Activated CD8-positive, alpha-beta T cell treated with anti-CD3 and anti-CD28 coated beads, Interleukin-2, amount 10 ng/mL, durations not matched to agents 7 days and 5 days (primary cell): Measurements from ENCODE around the gene FAM135A. TPM values are rescaled to one million over a fixed set of nuclear protein-coding genes. Genes with fewer than 3 reads are reported as not detected.
A peak's percentile ranks its signal among the peaks of the same experiment; 100 is the strongest.

Experiments used
- ATAC-seq: fragments of 150-1000 bp; cut with Tn5 transposase; one replicate; pipeline ENCODE4 v1.10.0; 2021; ENCODE audit warnings: moderate library complexity
- CTCF ChIA-PET: fragments of 350-600 bp; sonication (Branson Sonifier 250); formaldehyde crosslinking; loops from one replicate; lab custom pipeline; 2021; ENCODE audit warnings: antibody characterized with exemption; lab: Charles Lee
- POLR2A ChIA-PET: fragments of 350-600 bp; sonication (Branson Sonifier 250); formaldehyde crosslinking; loops from one replicate; lab custom pipeline; 2021; ENCODE audit warnings: antibody characterized with exemption; lab: Charles Lee
- DNase-seq: peaks from one replicate; pipeline ENCODE4 v3.0.0-alpha.2; 2020
- H3K27ac Mint-ChIP-seq: one replicate; pipeline ENCODE4 v1.8.0; 2021; ENCODE audit warnings: mild to moderate bottlenecking, mixed read lengths
- H3K27me3 Mint-ChIP-seq: one replicate; pipeline ENCODE4 v1.8.0; 2021; ENCODE audit warnings: low read depth, mixed read lengths
- H3K36me3 Mint-ChIP-seq: one replicate; pipeline ENCODE4 v1.8.0; 2021; ENCODE audit warnings: low read depth, mixed read lengths
- H3K4me1 Mint-ChIP-seq: one replicate; pipeline ENCODE4 v1.8.0; 2021; ENCODE audit warnings: low read depth, mixed read lengths
- H3K4me3 Mint-ChIP-seq: one replicate; pipeline ENCODE4 v1.8.0; 2021; ENCODE audit warnings: mild to moderate bottlenecking, mixed read lengths
- H3K9me3 Mint-ChIP-seq: one replicate; pipeline ENCODE4 v1.8.0; 2022; ENCODE audit warnings: mixed read lengths; ENCODE audit not compliant: insufficient read depth
- total RNA-seq, 2 experiments: library from RNA; stranded (reverse); gene quantifications; one replicate each; pipeline ENCODE4 v1.2.3, GENCODE V29; 2021

The FAM135A gene
- total RNA-seq, 2 experiments from 2014 or later: 6.5 to 7.8 TPM

- ChIA-PET CTCF (no interaction called here), POLR2A (no interaction called here)
- H3K27me3 Mint-ChIP-seq: peaks cover 19% of the 10 kb centered on the region
- DNase-seq (no peak), ATAC-seq (no peak)
- H3K4me1 Mint-ChIP-seq: no peaks in the 10 kb centered on the region
- no peaks in the 10 kb centered on the region for H3K36me3 Mint-ChIP-seq
- no peak overlapping the region for H3K4me3 Mint-ChIP-seq
- H3K27ac Mint-ChIP-seq: no peak overlapping the region
- no peaks in the 10 kb centered on the region for H3K9me3 Mint-ChIP-seq
Measured at GRCh38 chr6:70396796-70397729, 16.2 kb upstream of the FAM135A start.

- no peak overlapping the region for H3K27ac Mint-ChIP-seq
- H3K4me3 Mint-ChIP-seq: no peak overlapping the region
- ChIA-PET CTCF (no interaction called here), POLR2A (no interaction called here)
- H3K36me3 Mint-ChIP-seq: no peaks in the 10 kb centered on the region
- ATAC-seq (no peak), DNase-seq (no peak)
- H3K27me3 Mint-ChIP-seq: peaks cover 30% of the 10 kb centered on the region
- H3K9me3 Mint-ChIP-seq: no peaks in the 10 kb centered on the region
- no peaks in the 10 kb centered on the region for H3K4me1 Mint-ChIP-seq
Measured at GRCh38 chr6:70398783-70399728, 14.3 kb upstream of the FAM135A start.

GRCh38 chr6:70404658-70405057 lies 8.7 kb upstream of the FAM135A start:
- no peak for DNase-seq
- POLR2A ChIA-PET: no interaction called here
- ATAC-seq: no peak
- no peaks in the 10 kb centered on the region for H3K9me3 Mint-ChIP-seq
- peaks cover 34% of the 10 kb centered on the region for H3K27me3 Mint-ChIP-seq
- CTCF ChIA-PET: no interaction called here
- H3K27ac Mint-ChIP-seq: no peak overlapping the region
- H3K36me3 Mint-ChIP-seq: no peaks in the 10 kb centered on the region
- H3K4me3 Mint-ChIP-seq: no peak overlapping the region
- no peaks in the 10 kb centered on the region for H3K4me1 Mint-ChIP-seq

GRCh38 chr6:70409216-70409615 lies 4.1 kb upstream of the FAM135A start:
- peaks cover 14% of the 10 kb centered on the region for H3K4me1 Mint-ChIP-seq
- no peaks in the 10 kb centered on the region for H3K9me3 Mint-ChIP-seq
- no peak overlapping the region for H3K4me3 Mint-ChIP-seq
- peaks cover 13% of the 10 kb centered on the region for H3K27me3 Mint-ChIP-seq
- POLR2A ChIA-PET: no interaction called here
- no peak for DNase-seq
- ATAC-seq: no peak
- peaks cover 2% of the 10 kb centered on the region for H3K36me3 Mint-ChIP-seq
- CTCF ChIA-PET: no interaction called here
- H3K27ac Mint-ChIP-seq: no peak overlapping the region

GRCh38 chr6:70411542-70412251 lies 1.6 kb upstream of the FAM135A start:
- peaks cover 6% of the 10 kb centered on the region for H3K27me3 Mint-ChIP-seq
- ATAC-seq: no peak
- ChIA-PET POLR2A (interaction anchor here (1.1 kb wide), 2 partner anchors 256 to 261 kb away, joined by 3 to 4 read pairs; partner anchors contain the start of gene SMAP1), CTCF (interaction anchor here (1.1 to 3.2 kb wide), 3 partner anchors 41 to 74 kb away, joined by 3 to 9 read pairs (median 9); no protein-coding TSS in a partner anchor)
- peak overlapping the region; percentile 88 for H3K4me3 Mint-ChIP-seq
- DNase-seq: no peak
- no peaks in the 10 kb centered on the region for H3K9me3 Mint-ChIP-seq
- H3K36me3 Mint-ChIP-seq: peaks cover 2% of the 10 kb centered on the region
- H3K4me1 Mint-ChIP-seq: peaks cover 25% of the 10 kb centered on the region
- H3K27ac Mint-ChIP-seq: no peak overlapping the region

- ChIA-PET CTCF (interaction anchor here (0.6 to 3.2 kb wide), 7 partner anchors 41 to 295 kb away, joined by 3 to 9 read pairs (median 5); no protein-coding TSS in a partner anchor), POLR2A (interaction anchor here (0.7 to 1.6 kb wide), 7 partner anchors 13 to 538 kb away, joined by 3 to 4 read pairs (median 3); partner anchors contain the start of gene SMAP1)
- Mint-ChIP-seq H3K27me3 (peaks cover under 1% of the 10 kb centered on the region), H3K27ac (peak overlapping the region; percentile 78), H3K36me3 (peaks cover 2% of the 10 kb centered on the region), H3K4me3 (peak overlapping the region; percentile 88), H3K4me1 (peaks cover 25% of the 10 kb centered on the region), H3K9me3 (no peaks in the 10 kb centered on the region)
- ATAC-seq (peak; percentile 43), DNase-seq (no peak)
Measured at GRCh38 chr6:70412252-70413113, 825 bp upstream of the FAM135A start.

GRCh38 chr6:70413992-70414494 lies 735 bp downstream of the FAM135A start:
- peaks cover 25% of the 10 kb centered on the region for H3K4me1 Mint-ChIP-seq
- no peaks in the 10 kb centered on the region for H3K9me3 Mint-ChIP-seq
- POLR2A ChIA-PET: interaction anchor here (1.4 to 1.6 kb wide), 2 partner anchors 11 to 21 kb away, joined by 3 to 4 read pairs; no protein-coding TSS in a partner anchor
- DNase-seq (peak; percentile 37), ATAC-seq (no peak)
- H3K27ac Mint-ChIP-seq: peak overlapping the region; percentile 86
- H3K4me3 Mint-ChIP-seq: peak overlapping the region; percentile 88
- peaks cover 7% of the 10 kb centered on the region for H3K36me3 Mint-ChIP-seq
- CTCF ChIA-PET: interaction anchor here (1.3 to 3.2 kb wide), 3 partner anchors 45 to 273 kb away, joined by 3 to 9 read pairs (median 5); no protein-coding TSS in a partner anchor
- no peaks in the 10 kb centered on the region for H3K27me3 Mint-ChIP-seq

GRCh38 chr6:70414813-70415212 lies 1.5 kb downstream of the FAM135A start:
- H3K4me1 Mint-ChIP-seq: peaks cover 25% of the 10 kb centered on the region
- no peaks in the 10 kb centered on the region for H3K27me3 Mint-ChIP-seq
- CTCF ChIA-PET: interaction anchor here (0.6 to 3.2 kb wide), 2 partner anchors 45 to 47 kb away, joined by 3 to 9 read pairs; no protein-coding TSS in a partner anchor
- ATAC-seq (no peak), DNase-seq (no peak)
- H3K36me3 Mint-ChIP-seq: peaks cover 10% of the 10 kb centered on the region
- peak overlapping the region; percentile 88 for H3K4me3 Mint-ChIP-seq
- H3K9me3 Mint-ChIP-seq: no peaks in the 10 kb centered on the region
- no peak overlapping the region for H3K27ac Mint-ChIP-seq
- POLR2A ChIA-PET: no interaction called here

GRCh38 chr6:70415247-70415646 lies 1.9 kb downstream of the FAM135A start:
- no peak for DNase-seq
- H3K9me3 Mint-ChIP-seq: no peaks in the 10 kb centered on the region
- H3K27me3 Mint-ChIP-seq: no peaks in the 10 kb centered on the region
- peaks cover 10% of the 10 kb centered on the region for H3K36me3 Mint-ChIP-seq
- POLR2A ChIA-PET: no interaction called here
- H3K27ac Mint-ChIP-seq: no peak overlapping the region
- H3K4me3 Mint-ChIP-seq: peak overlapping the region; percentile 47
- no peak for ATAC-seq
- CTCF ChIA-PET: interaction anchor here (0.6 to 3.2 kb wide), 2 partner anchors 46 to 47 kb away, joined by 3 to 9 read pairs; no protein-coding TSS in a partner anchor
- H3K4me1 Mint-ChIP-seq: peaks cover 25% of the 10 kb centered on the region

- H3K4me3 Mint-ChIP-seq: no peak overlapping the region
- peaks cover 25% of the 10 kb centered on the region for H3K4me1 Mint-ChIP-seq
- no peak for DNase-seq
- CTCF ChIA-PET: interaction anchor here (0.6 kb wide), 1 partner anchor 46 kb away, joined by 3 read pairs; no protein-coding TSS in a partner anchor
- no peaks in the 10 kb centered on the region for H3K27me3 Mint-ChIP-seq
- no peaks in the 10 kb centered on the region for H3K9me3 Mint-ChIP-seq
- no peak overlapping the region for H3K27ac Mint-ChIP-seq
- peaks cover 10% of the 10 kb centered on the region for H3K36me3 Mint-ChIP-seq
- no peak for ATAC-seq
- POLR2A ChIA-PET: no interaction called here
Measured at GRCh38 chr6:70415660-70416059, 2.4 kb downstream of the FAM135A start.
